ENCODE measurements around the gene ISM1.
"Not testable (repeated sequence)": the region's sequence is repeated elsewhere in the genome, so short reads cannot be mapped to it uniquely, and the experiment has no call there.

Gene ISM1

DNA sequence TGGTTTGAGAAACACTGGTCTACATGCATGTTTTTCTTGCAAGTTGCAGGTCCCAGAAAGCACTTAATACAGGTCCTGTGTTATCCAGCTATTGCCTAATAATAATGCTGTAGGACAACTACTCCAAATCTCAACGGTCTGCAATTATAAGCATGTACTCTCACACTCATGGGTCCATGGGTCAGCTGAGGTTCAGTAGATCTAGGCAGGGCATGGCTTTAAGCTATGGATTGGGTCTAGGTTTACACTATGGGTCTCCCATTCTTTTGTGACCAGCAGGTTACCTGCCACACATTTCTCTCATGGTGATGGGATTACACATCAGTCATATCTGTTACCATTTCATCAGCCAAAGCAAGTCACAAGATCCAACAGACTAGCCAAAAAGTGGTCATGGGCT, 13.9 kb downstream of the ISM1 start:
- H3K27ac ChIP-seq, result no peak overlapping the region
- no peak for TF ChIP-seq ZFX (IDR thresholded peaks at IDR 0.05)
- no peak for TF ChIP-seq CTCF (conservative IDR thresholded peaks at IDR 0.05)

DNA sequence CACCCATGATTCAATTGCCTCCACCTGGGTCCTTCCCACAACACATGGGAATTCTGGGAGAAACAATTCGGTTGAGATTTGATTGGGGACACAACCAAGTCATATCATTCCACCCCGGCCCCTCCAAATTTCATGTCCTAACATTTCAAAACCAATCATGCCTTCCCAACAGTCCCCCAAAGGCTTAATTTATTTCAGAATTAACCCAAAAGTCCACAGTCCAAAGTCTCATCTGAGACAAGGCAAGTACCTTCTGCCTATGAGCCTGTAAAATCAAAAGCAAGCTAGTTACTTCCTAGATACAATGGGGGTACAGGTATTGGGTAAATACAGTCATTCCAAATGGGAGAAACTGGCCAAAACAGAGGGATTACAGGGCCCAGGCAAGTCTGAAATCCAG, 15.3 kb downstream of the ISM1 start:
- not testable (repeated sequence) for H3K27ac ChIP-seq

DNA sequence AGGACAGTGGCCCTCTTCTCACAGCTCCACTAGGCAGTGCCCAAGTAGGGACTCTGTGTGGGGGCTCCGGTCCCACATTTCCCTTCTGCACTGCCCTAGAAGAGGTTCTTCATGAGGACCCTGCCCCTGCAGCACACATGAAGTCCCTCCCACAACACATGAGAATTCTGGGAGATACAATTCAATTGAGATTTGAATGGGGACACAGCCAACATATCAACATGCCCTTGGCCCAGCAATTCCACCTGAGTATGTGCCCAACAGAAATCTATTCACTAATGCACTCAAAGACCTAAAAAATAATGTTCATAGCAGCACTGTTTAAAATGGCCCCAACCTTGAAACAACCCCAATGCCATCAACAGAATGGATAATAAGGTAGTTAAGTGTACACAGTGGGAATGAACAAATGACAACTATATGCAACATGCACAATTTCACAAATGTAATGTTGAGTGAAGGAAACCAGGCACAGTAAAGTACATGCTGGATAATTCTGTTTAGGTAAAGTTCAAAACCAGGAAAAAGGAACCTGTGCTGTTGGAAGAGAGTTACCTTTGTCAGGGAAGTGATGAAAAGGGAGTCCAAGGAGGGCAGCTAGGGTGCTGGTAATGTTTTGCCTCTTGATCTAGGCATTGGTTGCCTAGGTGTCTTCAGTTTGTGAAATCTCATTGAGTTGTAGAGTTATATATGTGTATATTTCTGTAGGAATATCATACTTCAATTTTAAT, 16.1 kb downstream of the ISM1 start:
- no peak overlapping the region for H3K27ac ChIP-seq
- TF ChIP-seq ZFX (IDR thresholded peaks at IDR 0.05), result no peak
- TF ChIP-seq CTCF (conservative IDR thresholded peaks at IDR 0.05), result no peak

DNA sequence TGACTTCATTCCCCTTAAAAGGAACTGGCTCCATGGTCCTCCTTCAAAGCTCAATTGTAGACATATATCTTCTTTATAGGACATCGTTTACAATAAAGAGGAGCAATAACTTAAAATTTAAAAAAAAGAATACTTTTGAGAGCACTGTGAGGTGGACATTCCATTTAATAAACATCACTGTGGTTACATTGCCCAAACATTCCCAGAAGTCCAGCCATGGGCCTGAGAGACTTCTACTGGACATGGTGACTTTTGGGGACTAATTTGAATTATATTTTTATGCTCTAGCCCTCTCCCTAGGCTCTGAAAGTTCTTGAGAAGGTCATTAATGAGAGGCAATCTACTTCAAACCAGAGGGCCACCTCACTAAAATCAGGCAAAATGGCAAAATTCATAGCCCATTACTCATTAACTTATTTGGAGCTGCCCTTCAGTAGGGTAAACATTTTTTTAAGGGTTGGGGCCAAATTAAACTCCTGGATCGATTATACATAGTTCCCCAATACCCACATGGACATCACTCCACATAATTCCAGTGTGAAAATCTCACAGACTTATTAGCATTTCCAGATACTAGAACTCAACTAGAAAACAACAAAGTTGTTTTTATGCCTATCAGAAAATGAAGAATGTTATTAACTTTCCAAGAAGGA, 17.1 kb downstream of the ISM1 start:
- H3K27ac ChIP-seq, result no peak overlapping the region
- TF ChIP-seq ZFX (IDR thresholded peaks at IDR 0.05) (no peak), CTCF (conservative IDR thresholded peaks at IDR 0.05) (no peak)

GRCh38 chr20:13243826-13244376, 22.8 kb downstream of the ISM1 start:
- H3K27ac ChIP-seq, result no peak overlapping the region
- TF ChIP-seq CTCF (conservative IDR thresholded peaks at IDR 0.05), result no peak
- TF ChIP-seq ZFX (IDR thresholded peaks at IDR 0.05), result no peak

DNA sequence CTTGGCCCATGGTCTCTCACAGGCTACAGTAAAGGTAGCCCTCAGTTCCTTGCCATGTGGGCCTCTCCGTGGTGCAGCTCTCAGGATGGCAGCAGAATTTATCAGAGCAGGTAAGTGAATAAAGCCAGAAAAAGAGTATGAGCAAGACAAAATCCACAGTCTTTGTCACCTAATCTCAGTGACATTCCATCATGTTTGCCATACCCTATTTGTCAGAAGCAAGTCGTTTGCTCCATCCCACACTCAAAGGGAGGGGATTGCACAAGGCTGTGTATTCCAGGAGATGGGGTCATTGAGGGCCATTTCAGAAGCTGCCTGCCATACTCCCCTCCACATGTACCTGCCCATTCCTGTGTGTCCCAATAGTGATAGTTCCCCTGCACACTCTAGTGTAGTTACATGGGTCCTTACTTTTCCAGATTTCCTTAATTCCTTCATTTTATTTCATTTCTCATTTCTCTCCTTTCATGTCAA, 24.2 kb downstream of the ISM1 start:
- no peak overlapping the region for H3K27ac ChIP-seq
- no peak for TF ChIP-seq ZFX (IDR thresholded peaks at IDR 0.05)
- no peak for TF ChIP-seq CTCF (conservative IDR thresholded peaks at IDR 0.05)

DNA sequence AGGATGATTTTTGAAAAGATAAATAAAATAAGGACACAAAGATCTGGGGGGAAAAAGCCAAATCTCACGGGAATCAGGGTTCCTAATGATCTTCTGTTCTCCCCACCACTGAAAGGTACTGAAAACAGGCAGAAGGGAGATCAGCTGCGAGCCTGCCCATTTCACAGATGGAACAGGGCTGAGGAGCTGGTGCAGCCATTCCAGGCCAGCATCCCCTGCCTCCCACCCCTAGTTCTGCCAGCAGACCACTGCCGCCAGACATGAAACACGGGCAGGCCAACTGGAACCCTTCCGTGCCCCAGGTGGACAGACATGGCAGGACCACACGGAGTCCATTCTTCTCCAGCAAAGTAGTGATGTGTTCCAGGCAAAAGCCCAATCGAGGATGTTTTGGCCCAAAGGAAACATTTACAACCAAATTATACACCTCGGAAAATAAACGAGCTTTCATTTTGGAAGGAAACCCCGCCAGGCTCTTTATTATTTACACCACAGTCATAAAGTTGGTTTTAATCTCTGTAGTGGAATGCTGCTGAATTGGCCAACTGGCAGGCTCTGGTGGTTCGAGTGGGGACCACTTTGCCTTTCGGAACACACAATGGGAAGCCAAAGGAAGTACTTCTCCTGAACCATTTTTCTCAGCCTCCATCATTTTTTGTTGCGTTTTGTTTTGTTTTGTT, 28.2 kb downstream of the ISM1 start:
- no peak overlapping the region for H3K27ac ChIP-seq

More for the DNA sequence above, 28.2 kb downstream of the ISM1 start:
- TF ChIP-seq CTCF (conservative IDR thresholded peaks at IDR 0.05) (no peak), ZFX (IDR thresholded peaks at IDR 0.05) (no peak)
